Activated T-cell treated with anti-CD3 and anti-CD28 coated beads, Interleukin-2, amount 50 U/mL, for 4 hours (primary cell): ENCODE measurements around the gene ZNF445. TPM values are rescaled to one million over a fixed set of nuclear protein-coding genes. Genes with fewer than 3 reads are reported as not detected.
"Not testable (repeated sequence)": the region's sequence is repeated elsewhere in the genome, so short reads cannot be mapped to it uniquely, and the experiment has no call there.

Experiments used
- ATAC-seq, 2 donors: fragments of 200-7000 bp; cut with Tn5 transposase; one replicate each; pipeline ENCODE4 v1.10.0; 2021
- DNase-seq: peaks from one replicate; pipeline ENCODE4 v3.0.0-alpha.2; 2020
- H3K27me3 Mint-ChIP-seq: one replicate; pipeline ENCODE4 v1.8.0; 2021; ENCODE audit warnings: low read depth, mixed read lengths
- H3K36me3 Mint-ChIP-seq: one replicate; pipeline ENCODE4 v1.8.0; 2022; ENCODE audit warnings: mixed read lengths; ENCODE audit not compliant: insufficient read depth
- H3K4me1 Mint-ChIP-seq: one replicate; pipeline ENCODE4 v1.8.0; 2021; ENCODE audit warnings: low read depth, mixed read lengths
- H3K4me3 Mint-ChIP-seq: one replicate; pipeline ENCODE4 v1.8.0; 2021; ENCODE audit warnings: mild to moderate bottlenecking, moderate library complexity, mixed read lengths
- H3K9me3 Mint-ChIP-seq: one replicate; pipeline ENCODE4 v1.8.0; 2021; ENCODE audit warnings: mixed read lengths
- total RNA-seq, 3 donors: library from RNA; stranded (reverse); gene quantifications; one replicate each; pipeline ENCODE4 v1.2.1, GENCODE V29; 2021

The ZNF445 gene
- total RNA-seq: 1 to 10 TPM; 7.5 to 9.4 (median 8.7) TPM

GRCh38 chr3:44477312-44478030, at the start of gene ZNF445:
Gene ZNF445, minus strand, starts transcription at chr3:44477670. Its CDS starts 22,121 bp downstream, at chr3:44455549.
- H3K9me3 Mint-ChIP-seq: no peaks in the 10 kb centered on the region
- ATAC-seq (peak; percentile 97 to 99), DNase-seq (peak; percentile 66)
- H3K36me3 Mint-ChIP-seq: no peaks in the 10 kb centered on the region
- H3K4me3 Mint-ChIP-seq: peak within 1 kb of the TSS; percentile 90
- H3K4me1 Mint-ChIP-seq: peaks cover 23% of the 10 kb centered on the region
- H3K27me3 Mint-ChIP-seq: no peaks in the 10 kb centered on the region

- no peaks in the 10 kb centered on the region for H3K36me3 Mint-ChIP-seq
- DNase-seq (no peak), ATAC-seq (no peak)
- no peaks in the 10 kb centered on the region for H3K9me3 Mint-ChIP-seq
- no peaks in the 10 kb centered on the region for H3K4me1 Mint-ChIP-seq
- no peak overlapping the region for H3K4me3 Mint-ChIP-seq
- peaks cover 47% of the 10 kb centered on the region for H3K27me3 Mint-ChIP-seq
These were observed 47.6 kb upstream of the ZNF445 start for GRCh38 chr3:44525060-44525459.

GRCh38 chr3:44522494-44522933, 45.0 kb upstream of the ZNF445 start:
- no peaks in the 10 kb centered on the region for H3K9me3 Mint-ChIP-seq
- H3K4me1 Mint-ChIP-seq: peaks cover 2% of the 10 kb centered on the region
- H3K36me3 Mint-ChIP-seq: no peaks in the 10 kb centered on the region
- H3K27me3 Mint-ChIP-seq: peaks cover 58% of the 10 kb centered on the region
- ATAC-seq: no peak
- no peak overlapping the region for H3K4me3 Mint-ChIP-seq
- DNase-seq: no peak

GRCh38 chr3:44521721-44522120, 44.3 kb upstream of the ZNF445 start:
- peaks cover 2% of the 10 kb centered on the region for H3K4me1 Mint-ChIP-seq
- H3K27me3 Mint-ChIP-seq: peaks cover 53% of the 10 kb centered on the region
- DNase-seq (no peak), ATAC-seq (no peak)
- H3K9me3 Mint-ChIP-seq: no peaks in the 10 kb centered on the region
- H3K4me3 Mint-ChIP-seq: no peak overlapping the region
- H3K36me3 Mint-ChIP-seq: no peaks in the 10 kb centered on the region

GRCh38 chr3:44518782-44519156, 41.3 kb upstream of the ZNF445 start:
- DNase-seq (no peak), ATAC-seq (no peak)
- H3K4me3 Mint-ChIP-seq: no peak overlapping the region
- peaks cover 2% of the 10 kb centered on the region for H3K4me1 Mint-ChIP-seq
- no peaks in the 10 kb centered on the region for H3K36me3 Mint-ChIP-seq
- H3K9me3 Mint-ChIP-seq: no peaks in the 10 kb centered on the region
- peaks cover 39% of the 10 kb centered on the region for H3K27me3 Mint-ChIP-seq

- Mint-ChIP-seq H3K36me3 (no peaks in the 10 kb centered on the region), H3K4me3 (no peak overlapping the region), H3K27me3 (peaks cover 25% of the 10 kb centered on the region), H3K4me1 (peaks cover 10% of the 10 kb centered on the region), H3K9me3 (no peaks in the 10 kb centered on the region)
- DNase-seq: no peak
- ATAC-seq: no peak
These were observed 38.8 kb upstream of the ZNF445 start for GRCh38 chr3:44516230-44516629.

GRCh38 chr3:44513513-44513912, 36.0 kb upstream of the ZNF445 start:
- no peak for ATAC-seq
- no peak for DNase-seq
- H3K4me3 Mint-ChIP-seq: no peak overlapping the region
- peaks cover 29% of the 10 kb centered on the region for H3K4me1 Mint-ChIP-seq
- no peaks in the 10 kb centered on the region for H3K9me3 Mint-ChIP-seq
- H3K27me3 Mint-ChIP-seq: peaks cover 6% of the 10 kb centered on the region
- H3K36me3 Mint-ChIP-seq: peaks cover 3% of the 10 kb centered on the region

GRCh38 chr3:44511238-44511566, 33.7 kb upstream of the ZNF445 start:
- Mint-ChIP-seq H3K9me3 (no peaks in the 10 kb centered on the region), H3K4me1 (peaks cover 37% of the 10 kb centered on the region), H3K36me3 (peaks cover 10% of the 10 kb centered on the region), H3K27me3 (no peaks in the 10 kb centered on the region), H3K4me3 (peak overlapping the region; percentile 91)
- no peak for DNase-seq
- ATAC-seq: no peak

GRCh38 chr3:44510000-44510368, 32.5 kb upstream of the ZNF445 start:
- H3K27me3 Mint-ChIP-seq: no peaks in the 10 kb centered on the region
- peaks cover 21% of the 10 kb centered on the region for H3K36me3 Mint-ChIP-seq
- ATAC-seq (peak in 1 of 2 donors; percentile 7), DNase-seq (no peak)
- H3K9me3 Mint-ChIP-seq: peaks cover 6% of the 10 kb centered on the region
- H3K4me3 Mint-ChIP-seq: peak overlapping the region; percentile 91
- peaks cover 37% of the 10 kb centered on the region for H3K4me1 Mint-ChIP-seq

GRCh38 chr3:44509393-44509921, 32.0 kb upstream of the ZNF445 start:
- peaks cover 22% of the 10 kb centered on the region for H3K36me3 Mint-ChIP-seq
- peaks cover 6% of the 10 kb centered on the region for H3K9me3 Mint-ChIP-seq
- H3K4me1 Mint-ChIP-seq: peaks cover 37% of the 10 kb centered on the region
- DNase-seq (no peak), ATAC-seq (no peak)
- H3K27me3 Mint-ChIP-seq: no peaks in the 10 kb centered on the region
- H3K4me3 Mint-ChIP-seq: peak overlapping the region; percentile 91

GRCh38 chr3:44506961-44507360, 29.5 kb upstream of the ZNF445 start:
- Mint-ChIP-seq H3K4me1 (peaks cover 40% of the 10 kb centered on the region), H3K27me3 (no peaks in the 10 kb centered on the region), H3K4me3 (no peak overlapping the region), H3K9me3 (peaks cover 13% of the 10 kb centered on the region), H3K36me3 (peaks cover 39% of the 10 kb centered on the region)
- ATAC-seq: no peak
- DNase-seq: no peak

- Mint-ChIP-seq H3K36me3 (peaks cover 43% of the 10 kb centered on the region), H3K27me3 (no peaks in the 10 kb centered on the region), H3K4me1 (peaks cover 36% of the 10 kb centered on the region), H3K4me3 (no peak overlapping the region), H3K9me3 (peaks cover 17% of the 10 kb centered on the region)
- no peak for DNase-seq
- no peak for ATAC-seq
These were observed 29.1 kb upstream of the ZNF445 start for GRCh38 chr3:44506556-44506955.

- ATAC-seq: no peak
- Mint-ChIP-seq H3K27me3 (no peaks in the 10 kb centered on the region), H3K4me3 (no peak overlapping the region), H3K36me3 (peaks cover 62% of the 10 kb centered on the region), H3K9me3 (peaks cover 34% of the 10 kb centered on the region), H3K4me1 (peaks cover 23% of the 10 kb centered on the region)
- DNase-seq: no peak
These were observed 27.1 kb upstream of the ZNF445 start for GRCh38 chr3:44504566-44504965.

- H3K4me3 Mint-ChIP-seq, ATAC-seq, H3K27me3 Mint-ChIP-seq, DNase-seq: not testable (repeated sequence)
- peaks cover 11% of the 10 kb centered on the region for H3K4me1 Mint-ChIP-seq
- H3K9me3 Mint-ChIP-seq: peaks cover 46% of the 10 kb centered on the region
- H3K36me3 Mint-ChIP-seq: peaks cover 71% of the 10 kb centered on the region
These were observed 25.7 kb upstream of the ZNF445 start for GRCh38 chr3:44503178-44503577.

GRCh38 chr3:44501971-44502370, 24.5 kb upstream of the ZNF445 start:
- ATAC-seq (no peak), DNase-seq (no peak)
- peaks cover 9% of the 10 kb centered on the region for H3K4me1 Mint-ChIP-seq
- H3K27me3 Mint-ChIP-seq: no peaks in the 10 kb centered on the region
- H3K9me3 Mint-ChIP-seq: peaks cover 52% of the 10 kb centered on the region
- H3K36me3 Mint-ChIP-seq: peaks cover 79% of the 10 kb centered on the region
- H3K4me3 Mint-ChIP-seq: no peak overlapping the region
